ENCODE results near the gene CTNNA2. TPM values are rescaled to one million over a fixed set of nuclear protein-coding genes. Genes with fewer than 3 reads are reported as not detected.
A peak's percentile ranks its signal among the peaks of the same experiment; 100 is the strongest.

CTNNA2 gene
- total and polyA plus RNA-seq, 4 donors, result 0.01 to 0.37 TPM; not detected in 2

GRCh38 chr2:79952616-79953015, 439.8 kb downstream of the CTNNA2 start:
- no peak overlapping the region for H3K9ac ChIP-seq (ENCODE audit: insufficient read depth in 1 of 2, low read length in 2 of 2)

GRCh38 chr2:79960035-79960434, 447.2 kb downstream of the CTNNA2 start:
- no peak overlapping the region for H3K9ac ChIP-seq (ENCODE audit: insufficient read depth in 1 of 2, low read length in 2 of 2)
- no peaks in the 10 kb centered on the region for H3K36me3 ChIP-seq (ENCODE audit: control insufficient read depth in 4 of 4, insufficient read depth in 4 of 4, low read length in 4 of 4)
- TF ChIP-seq CTCF (IDR thresholded peaks at IDR 0.05; ENCODE audit: control extremely low read depth, extremely low read depth), result no peak
- no peak for DNase-seq
- no peak for ATAC-seq (ENCODE audit: insufficient read depth, low FRiP score)
- H3K27ac ChIP-seq (ENCODE audit: low read depth in 1 of 2, low read length in 1 of 2), result no peak overlapping the region
- H3K9me3 ChIP-seq (ENCODE audit: control insufficient read depth in 4 of 4, insufficient read depth in 3 of 4, low read length in 3 of 4), result no peaks in the 10 kb centered on the region
- peaks cover 0 to 2% (median 0%) of the 10 kb centered on the region in 5 donors for H3K4me1 ChIP-seq (ENCODE audit: control insufficient read depth in 5 of 5, insufficient read depth in 5 of 5, low read length in 5 of 5)
- no peak overlapping the region for H3K4me3 ChIP-seq
- no peaks in the 10 kb centered on the region for H3K27me3 ChIP-seq (ENCODE audit: control insufficient read depth in 3 of 3, insufficient read depth in 3 of 3, low read length in 2 of 3)

More at GRCh38 chr2:79952616-79953015, 439.8 kb downstream of the CTNNA2 start:
- Histone ChIP-seq H3K27me3 (ENCODE audit: control insufficient read depth in 3 of 3, insufficient read depth in 3 of 3, low read length in 2 of 3) (no peaks in the 10 kb centered on the region), H3K4me3 (no peak overlapping the region), H3K36me3 (ENCODE audit: control insufficient read depth in 4 of 4, insufficient read depth in 4 of 4, low read length in 4 of 4) (no peaks in the 10 kb centered on the region), H3K9me3 (ENCODE audit: control insufficient read depth in 4 of 4, insufficient read depth in 3 of 4, low read length in 3 of 4) (peaks cover 0 to 2% (median 0%) of the 10 kb centered on the region in 4 donors), H3K27ac (ENCODE audit: low read depth in 1 of 2, low read length in 1 of 2) (no peak overlapping the region), H3K4me1 (ENCODE audit: control insufficient read depth in 5 of 5, insufficient read depth in 5 of 5, low read length in 5 of 5) (peaks cover 0 to 24% (median 9%) of the 10 kb centered on the region in 5 donors)
- DNase-seq, result peak; percentile 89 to 98 (median 97)
- 70 to 76% methylated on average over 3 of the region's 3 CpGs for whole genome bisulfite sequencing, 2 donors
- ATAC-seq (ENCODE audit: insufficient read depth, low FRiP score), result no peak
- TF ChIP-seq CTCF (IDR thresholded peaks at IDR 0.05; ENCODE audit: control extremely low read depth, extremely low read depth), result no peak

DNA sequence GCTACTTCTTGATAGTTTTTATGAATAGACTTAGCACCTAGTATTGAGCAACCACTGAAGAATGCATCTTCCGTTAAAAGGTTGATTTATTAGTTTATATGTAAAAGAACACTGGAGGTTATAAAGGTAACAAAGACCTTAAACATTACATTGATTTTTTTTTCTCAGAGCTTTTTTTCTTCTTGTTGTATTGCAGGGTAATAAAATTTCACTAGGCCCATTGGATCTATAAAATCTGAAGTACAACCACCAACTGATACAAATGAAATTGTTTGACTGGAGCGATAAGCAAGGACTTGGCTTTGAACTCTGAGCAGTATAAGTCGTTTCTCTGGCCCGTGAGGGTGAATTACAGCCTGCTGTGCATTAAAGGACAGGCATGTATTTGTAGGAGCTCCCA, 447.7 kb downstream of the CTNNA2 start:
- DNase-seq (no peak), ATAC-seq (ENCODE audit: insufficient read depth, low FRiP score) (no peak)
- Histone ChIP-seq H3K27me3 (ENCODE audit: control insufficient read depth in 3 of 3, insufficient read depth in 3 of 3, low read length in 2 of 3) (no peaks in the 10 kb centered on the region), H3K4me1 (ENCODE audit: control insufficient read depth in 5 of 5, insufficient read depth in 5 of 5, low read length in 5 of 5) (peaks cover 0 to 2% (median 0%) of the 10 kb centered on the region in 5 donors), H3K9ac (ENCODE audit: insufficient read depth in 1 of 2, low read length in 2 of 2) (no peak overlapping the region), H3K36me3 (ENCODE audit: control insufficient read depth in 4 of 4, insufficient read depth in 4 of 4, low read length in 4 of 4) (no peaks in the 10 kb centered on the region), H3K9me3 (ENCODE audit: control insufficient read depth in 4 of 4, insufficient read depth in 3 of 4, low read length in 3 of 4) (no peaks in the 10 kb centered on the region), H3K27ac (ENCODE audit: low read depth in 1 of 2, low read length in 1 of 2) (no peak overlapping the region), H3K4me3 (no peak overlapping the region)
- WGBS, 2 donors, result 63 to 78% methylated on average over 4 of the region's 4 CpGs
- TF ChIP-seq CTCF (IDR thresholded peaks at IDR 0.05; ENCODE audit: control extremely low read depth, extremely low read depth), result no peak

DNA sequence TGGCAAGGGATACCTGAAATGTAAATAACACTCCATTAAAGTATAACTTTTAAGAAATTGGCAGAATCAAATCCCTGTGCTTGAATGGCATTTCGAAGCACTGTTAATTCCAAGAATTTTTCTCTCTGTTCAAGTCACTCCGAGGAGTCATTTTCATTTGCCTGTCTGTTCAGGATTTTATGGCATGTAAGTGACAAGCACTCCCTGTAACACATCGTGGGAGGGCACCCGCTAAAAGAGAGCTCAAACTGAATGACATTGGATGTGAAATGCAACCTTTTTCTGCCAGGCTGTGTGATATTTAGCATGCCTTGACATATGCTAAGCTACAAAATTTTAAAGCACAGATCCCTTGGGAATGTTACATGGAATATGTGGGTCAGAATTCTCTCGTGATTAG, 452.1 kb downstream of the CTNNA2 start:
- H3K9me3 ChIP-seq (ENCODE audit: control insufficient read depth in 4 of 4, insufficient read depth in 3 of 4, low read length in 3 of 4), result no peaks in the 10 kb centered on the region
- no peak for TF ChIP-seq CTCF (IDR thresholded peaks at IDR 0.05; ENCODE audit: control extremely low read depth, extremely low read depth)
- no peak overlapping the region for H3K4me3 ChIP-seq
- no peak overlapping the region for H3K27ac ChIP-seq (ENCODE audit: low read depth in 1 of 2, low read length in 1 of 2)
- no peaks in the 10 kb centered on the region for H3K4me1 ChIP-seq (ENCODE audit: control insufficient read depth in 5 of 5, insufficient read depth in 5 of 5, low read length in 5 of 5)
- DNase-seq (no peak), ATAC-seq (ENCODE audit: insufficient read depth, low FRiP score) (no peak)
- WGBS, 2 donors, result 56 to 75% methylated on average over 5 of the region's 5 CpGs
- no peaks in the 10 kb centered on the region for H3K36me3 ChIP-seq (ENCODE audit: control insufficient read depth in 4 of 4, insufficient read depth in 4 of 4, low read length in 4 of 4)
- H3K27me3 ChIP-seq (ENCODE audit: control insufficient read depth in 3 of 3, insufficient read depth in 3 of 3, low read length in 2 of 3), result no peaks in the 10 kb centered on the region
- H3K9ac ChIP-seq (ENCODE audit: insufficient read depth in 1 of 2, low read length in 2 of 2), result no peak overlapping the region
